RWPE2 (cell line): Measurements from ENCODE around the gene ZSCAN29.
"Not testable (repeated sequence)": the region's sequence is repeated elsewhere in the genome, so short reads cannot be mapped to it uniquely, and the experiment has no call there.

ENCODE experiments used
- ATAC-seq: fragments of 200-7000 bp; cut with Tn5 transposase; 3 replicates; pipeline ENCODE4 v1.9.1; 2021; ENCODE audit warnings: low read depth
- DNase-seq: peaks from one replicate; pipeline ENCODE4 v3.0.0-alpha.2; 2020; ENCODE audit warnings: low spot score
- H3K27ac ChIP-seq: fragments of 450-650 bp; 2 replicates; pipeline ENCODE4 v1.5.1; 2017; ENCODE audit warnings: mild to moderate bottlenecking; ENCODE audit not compliant: poor library complexity, severe bottlenecking
- H3K27me3 ChIP-seq: fragments of 250-450 bp; sonication (Bioruptor Pico); 2 replicates; pipeline ENCODE4 v1.5.1; 2021; ENCODE audit warnings: mild to moderate bottlenecking, moderate library complexity; ENCODE audit not compliant: insufficient read depth, poor library complexity, severe bottlenecking
- H3K36me3 ChIP-seq: fragments of 250-450 bp; sonication (Bioruptor Pico); 2 replicates; pipeline ENCODE4 v1.5.1; 2020; ENCODE audit warnings: low read depth, mild to moderate bottlenecking, moderate library complexity
- H3K4me1 ChIP-seq: fragments of 250-450 bp; sonication (Bioruptor Pico); 2 replicates; pipeline ENCODE4 v1.5.1; 2021; ENCODE audit warnings: mild to moderate bottlenecking, moderate library complexity; ENCODE audit not compliant: insufficient read depth, poor library complexity, severe bottlenecking
- H3K4me3 ChIP-seq: fragments of 250-450 bp; sonication (Bioruptor Pico); 2 replicates; pipeline ENCODE4 v1.5.1; 2021; ENCODE audit warnings: mild to moderate bottlenecking, moderate library complexity; ENCODE audit not compliant: severe bottlenecking
- H3K9me3 ChIP-seq: fragments of 250-450 bp; sonication (Bioruptor Pico); 2 replicates; pipeline ENCODE4 v1.5.1; 2021; ENCODE audit warnings: mild to moderate bottlenecking, moderate library complexity; ENCODE audit not compliant: severe bottlenecking
- CTCF ChIP-seq: fragments of 450-650 bp; IDR thresholded peaks from one replicate; pipeline ENCODE4 v1.5.1; 2017; ENCODE audit warnings: mild to moderate bottlenecking, moderate library complexity; ENCODE audit not compliant: poor library complexity, severe bottlenecking

ZSCAN29 gene

DNA sequence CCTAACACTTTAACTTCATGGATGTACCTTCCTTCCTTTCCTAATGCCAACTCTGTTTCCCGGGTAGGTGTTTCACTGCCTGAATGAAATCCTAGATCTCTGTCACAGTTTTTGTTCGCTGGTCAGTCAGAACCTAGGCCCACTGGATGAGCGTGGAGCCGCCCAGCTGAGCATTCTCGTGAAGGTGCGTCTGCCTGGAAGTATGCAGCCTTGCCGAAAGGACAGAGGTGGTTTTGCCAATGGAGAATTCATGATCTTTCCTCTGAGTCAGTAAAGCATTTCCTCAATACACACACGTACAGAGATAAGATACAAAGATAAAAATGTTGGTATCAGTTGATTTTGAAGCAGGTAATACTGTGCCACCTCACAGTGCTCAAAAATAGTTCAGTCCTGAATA lies 32.8 kb upstream of the ZSCAN29 start:
- ATAC-seq, result no peak

DNA sequence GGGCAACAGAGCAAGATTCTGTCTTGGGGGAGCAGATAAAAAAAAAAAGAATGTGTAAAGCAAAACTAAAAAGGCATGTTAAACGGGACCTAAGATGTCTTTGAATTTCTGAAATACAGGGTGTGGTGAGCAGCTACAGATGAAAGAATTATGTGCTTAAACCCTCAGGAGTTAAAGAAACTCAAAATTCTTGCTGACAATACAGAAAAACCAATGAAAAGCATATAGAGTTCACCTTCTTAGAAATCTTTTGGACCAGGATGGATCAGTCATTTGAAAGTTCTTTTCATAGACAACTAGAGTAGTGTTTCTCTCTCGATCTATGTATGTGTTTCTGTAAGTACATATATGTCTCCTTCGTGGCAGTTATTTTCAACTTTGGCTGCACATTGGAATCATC lies 31.4 kb upstream of the ZSCAN29 start:
- DNase-seq (no peak), ATAC-seq (no peak)
- Histone ChIP-seq H3K9me3 (no peaks in the 10 kb centered on the region), H3K4me1 (no peaks in the 10 kb centered on the region), H3K27me3 (no peaks in the 10 kb centered on the region), H3K4me3 (no peak overlapping the region), H3K36me3 (peaks cover 98% of the 10 kb centered on the region), H3K27ac (no peak overlapping the region)
- no peak for TF ChIP-seq CTCF

More for the DNA sequence above, 32.8 kb upstream of the ZSCAN29 start:
- H3K36me3 ChIP-seq, result peaks cover 100% of the 10 kb centered on the region
- no peaks in the 10 kb centered on the region for H3K4me1 ChIP-seq
- no peak for DNase-seq
- H3K4me3 ChIP-seq, result no peak overlapping the region
- no peak overlapping the region for H3K27ac ChIP-seq
- no peaks in the 10 kb centered on the region for H3K9me3 ChIP-seq
- TF ChIP-seq CTCF, result no peak
- H3K27me3 ChIP-seq, result no peaks in the 10 kb centered on the region

DNA sequence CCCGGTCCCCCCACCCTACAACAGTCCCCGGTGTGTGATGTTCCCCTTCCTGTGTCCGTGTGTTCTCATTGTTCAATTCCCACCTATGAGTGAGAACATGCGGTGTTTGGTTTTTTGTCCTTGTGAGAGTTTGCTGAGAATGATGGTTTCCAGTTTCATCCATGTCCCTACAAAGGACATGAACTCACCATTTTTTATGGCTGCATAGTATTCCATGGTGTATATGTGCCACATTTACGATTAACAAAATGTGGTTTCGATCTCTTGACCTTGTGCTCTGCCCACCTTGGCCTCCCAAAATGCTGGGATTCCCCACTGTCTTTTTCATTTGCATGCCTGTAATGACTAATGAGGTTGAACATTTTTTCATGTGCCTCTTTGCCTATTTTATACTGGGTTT lies 22.7 kb upstream of the ZSCAN29 start:
- not testable (repeated sequence) for H3K4me3 ChIP-seq, ATAC-seq, DNase-seq, H3K4me1 ChIP-seq, H3K27ac ChIP-seq, H3K9me3 ChIP-seq, H3K27me3 ChIP-seq
- peaks cover 74% of the 10 kb centered on the region for H3K36me3 ChIP-seq

GRCh38 chr15:43390723-43391122 lies 19.9 kb upstream of the ZSCAN29 start:
- Histone ChIP-seq H3K4me3 (no peak overlapping the region), H3K9me3 (no peaks in the 10 kb centered on the region), H3K36me3 (peaks cover 71% of the 10 kb centered on the region), H3K27me3 (no peaks in the 10 kb centered on the region), H3K27ac (no peak overlapping the region), H3K4me1 (no peaks in the 10 kb centered on the region)
- TF ChIP-seq CTCF, result no peak
- ATAC-seq (peak; percentile 42; the same call in 1 of the 3 replicates), DNase-seq (no peak)

DNA sequence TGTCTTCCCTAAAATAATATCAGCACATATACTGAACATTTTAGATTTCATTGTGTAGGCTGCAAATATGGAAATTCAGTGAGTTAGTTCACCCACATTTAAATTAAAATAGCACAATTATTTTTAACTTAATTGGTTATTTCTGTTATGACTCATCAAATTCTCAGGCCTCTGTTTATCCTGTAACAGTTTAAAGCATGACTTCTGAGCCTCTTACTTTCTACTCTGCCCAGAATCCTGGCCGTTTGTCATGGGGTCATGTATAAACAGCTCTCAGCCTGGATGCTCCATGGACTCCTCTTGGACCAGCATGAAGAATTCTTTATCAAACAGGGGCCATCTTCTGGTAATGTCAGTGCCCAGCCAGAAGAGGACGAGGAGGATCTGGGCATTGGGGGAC lies 12.2 kb upstream of the ZSCAN29 start:
- no peaks in the 10 kb centered on the region for H3K27me3 ChIP-seq
- H3K27ac ChIP-seq, result no peak overlapping the region
- no peak overlapping the region for H3K4me3 ChIP-seq
- DNase-seq (no peak), ATAC-seq (no peak)
- no peak for TF ChIP-seq CTCF
- H3K4me1 ChIP-seq, result no peaks in the 10 kb centered on the region
- peaks cover 89% of the 10 kb centered on the region for H3K36me3 ChIP-seq
- H3K9me3 ChIP-seq, result no peaks in the 10 kb centered on the region
